Activated gamma-delta T cell (primary cell): ENCODE data around the gene CYP3A7.
"Not testable (repeated sequence)": the region's sequence is repeated elsewhere in the genome, so short reads cannot be mapped to it uniquely, and the experiment has no call there.

Experiments used
- DNase-seq: peaks from one replicate; lab custom pipeline; 2025; lab: John Stamatoyannopoulos, UW

The CYP3A7 gene

GRCh38 chr7:99667179-99667578 is 67.8 kb downstream of the CYP3A7 start:
- no peak for DNase-seq

DNA sequence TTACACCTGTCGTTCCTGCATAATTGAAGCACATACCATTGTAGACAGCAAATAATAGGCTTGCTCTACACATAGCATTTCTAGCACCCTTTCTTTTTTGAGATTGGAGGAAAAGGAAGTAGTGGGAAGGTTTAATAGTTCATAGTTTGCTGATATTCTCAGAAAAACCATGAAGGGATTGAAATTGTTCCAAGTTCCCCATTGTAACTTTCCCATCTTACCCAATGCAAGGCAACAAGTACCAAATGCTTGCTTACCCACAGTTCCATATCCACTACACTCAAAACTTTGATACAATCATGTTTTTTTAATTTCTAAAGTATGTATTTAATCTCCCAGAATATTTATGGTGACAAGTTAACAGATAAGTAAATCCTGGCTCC is 69.0 kb downstream of the CYP3A7 start:
- no peak for DNase-seq

GRCh38 chr7:99665312-99666012 is 69.5 kb downstream of the CYP3A7 start:
- no peak for DNase-seq

DNA sequence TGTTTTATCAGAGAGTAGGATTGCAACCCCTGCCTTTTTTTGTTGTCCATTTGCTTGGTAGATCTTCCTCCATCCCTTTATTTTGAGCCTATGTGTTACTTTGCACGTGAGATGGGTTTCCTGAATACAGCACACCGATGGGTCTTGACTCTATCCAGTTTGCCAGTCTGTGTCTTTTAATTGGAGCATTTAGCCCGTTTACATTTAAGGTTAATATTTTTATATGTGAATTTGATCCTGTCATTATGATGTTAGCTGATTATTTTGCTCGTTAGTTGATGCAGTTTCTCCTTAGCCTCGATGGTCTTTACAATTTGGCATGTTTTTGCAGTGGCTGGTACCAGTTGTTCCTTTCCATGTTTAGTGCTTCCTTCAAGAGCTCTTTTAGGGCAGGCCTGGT is 77.1 kb downstream of the CYP3A7 start:
- not testable (repeated sequence) for DNase-seq
